NT2/D1 (cell line): ENCODE measurements around the gene SLCO4A1.

Source experiments
- YY1 ChIP-seq: IDR thresholded peaks from 2 replicates; pipeline ENCODE4 v1.6.1; 2011; ENCODE audit not compliant: insufficient read length, insufficient read depth
- ZNF274 ChIP-seq: IDR thresholded peaks from 2 replicates; pipeline ENCODE4 v1.6.1; 2011; ENCODE audit warnings: mild to moderate bottlenecking, low read depth, low read length

- no peak for TF ChIP-seq YY1
- no peak for TF ChIP-seq ZNF274
These were observed 32.1 kb downstream of the SLCO4A1 start for GRCh38 chr20:62674370-62674769.
